Tibial nerve (tissue), 4 donors: ENCODE measurements around the gene INPP5K.

Experiments
- EP300 ChIP-seq, 2 donors: sonication (generic); formaldehyde crosslinking; IDR thresholded peaks; one replicate each; pipeline ENCODE4 v1.6.1; 2017; ENCODE audit warnings: antibody characterized with exemption in 2 of 2, mild to moderate bottlenecking in 1 of 2
- TF ChIP-seq, protein P1 (sequence below), 5 experiments: fragments of 200-600 bp in 3 of 5; fragments of 450-650 bp in 2 of 5; sonication (generic) in 3 of 5; IDR thresholded peaks; one replicate each; pipeline ENCODE4 v1.5.1; 2016 to 2019; ENCODE audit warnings: antibody characterized with exemption in 5 of 5, mild to moderate bottlenecking in 3 of 5, moderate library complexity in 2 of 5

DNA sequence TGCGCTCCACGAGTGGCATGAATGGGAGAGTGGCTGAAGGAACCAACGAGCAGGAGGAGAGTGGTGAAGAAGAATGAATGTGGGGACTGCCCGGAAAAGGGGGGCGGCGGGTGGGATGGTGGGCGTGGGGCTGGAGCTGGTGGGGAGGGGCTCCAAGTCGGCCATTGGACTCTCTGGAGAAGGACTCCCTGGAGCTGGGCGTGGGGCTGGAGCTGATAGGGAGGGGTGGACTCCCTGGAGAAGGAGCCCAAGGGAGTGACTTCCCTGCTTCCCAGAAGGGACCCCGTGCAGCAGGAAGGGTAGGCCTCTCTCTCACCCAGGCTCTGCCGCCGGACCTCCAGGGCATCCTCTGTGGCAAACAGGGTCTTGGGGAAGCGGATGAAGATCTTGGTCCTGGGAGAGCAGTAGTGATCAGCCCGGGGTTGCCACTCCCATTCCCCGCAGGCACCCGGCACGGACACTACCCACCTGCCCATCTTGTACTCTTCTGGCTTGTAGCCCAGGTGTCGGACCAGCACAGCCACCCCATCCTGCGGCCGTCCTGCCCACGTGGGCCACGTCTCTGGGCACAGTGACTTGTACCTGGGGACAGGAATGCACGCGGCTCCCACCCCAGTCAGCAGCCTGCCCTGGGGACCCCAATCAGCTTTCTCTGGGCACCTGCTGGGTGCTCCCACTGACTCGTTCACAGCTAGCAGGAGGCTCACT is 45.5 kb downstream of the INPP5K start:
- TF ChIP-seq, protein P1, sequence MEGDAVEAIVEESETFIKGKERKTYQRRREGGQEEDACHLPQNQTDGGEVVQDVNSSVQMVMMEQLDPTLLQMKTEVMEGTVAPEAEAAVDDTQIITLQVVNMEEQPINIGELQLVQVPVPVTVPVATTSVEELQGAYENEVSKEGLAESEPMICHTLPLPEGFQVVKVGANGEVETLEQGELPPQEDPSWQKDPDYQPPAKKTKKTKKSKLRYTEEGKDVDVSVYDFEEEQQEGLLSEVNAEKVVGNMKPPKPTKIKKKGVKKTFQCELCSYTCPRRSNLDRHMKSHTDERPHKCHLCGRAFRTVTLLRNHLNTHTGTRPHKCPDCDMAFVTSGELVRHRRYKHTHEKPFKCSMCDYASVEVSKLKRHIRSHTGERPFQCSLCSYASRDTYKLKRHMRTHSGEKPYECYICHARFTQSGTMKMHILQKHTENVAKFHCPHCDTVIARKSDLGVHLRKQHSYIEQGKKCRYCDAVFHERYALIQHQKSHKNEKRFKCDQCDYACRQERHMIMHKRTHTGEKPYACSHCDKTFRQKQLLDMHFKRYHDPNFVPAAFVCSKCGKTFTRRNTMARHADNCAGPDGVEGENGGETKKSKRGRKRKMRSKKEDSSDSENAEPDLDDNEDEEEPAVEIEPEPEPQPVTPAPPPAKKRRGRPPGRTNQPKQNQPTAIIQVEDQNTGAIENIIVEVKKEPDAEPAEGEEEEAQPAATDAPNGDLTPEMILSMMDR (IDR thresholded peaks at IDR 0.05), result no peak
- TF ChIP-seq EP300 (IDR thresholded peaks at IDR 0.05), result no peak
